GM21723 (cell line): ENCODE results near the gene UFD1.

ENCODE experiments used
- ATAC-seq: cut with Tn5 transposase; IDR thresholded peaks from one replicate; pipeline ENCODE4 v1.9.1; 2021; ENCODE audit warnings: mild to moderate bottlenecking, moderate library complexity; ENCODE audit not compliant: unreplicated experiment

UFD1 gene

DNA sequence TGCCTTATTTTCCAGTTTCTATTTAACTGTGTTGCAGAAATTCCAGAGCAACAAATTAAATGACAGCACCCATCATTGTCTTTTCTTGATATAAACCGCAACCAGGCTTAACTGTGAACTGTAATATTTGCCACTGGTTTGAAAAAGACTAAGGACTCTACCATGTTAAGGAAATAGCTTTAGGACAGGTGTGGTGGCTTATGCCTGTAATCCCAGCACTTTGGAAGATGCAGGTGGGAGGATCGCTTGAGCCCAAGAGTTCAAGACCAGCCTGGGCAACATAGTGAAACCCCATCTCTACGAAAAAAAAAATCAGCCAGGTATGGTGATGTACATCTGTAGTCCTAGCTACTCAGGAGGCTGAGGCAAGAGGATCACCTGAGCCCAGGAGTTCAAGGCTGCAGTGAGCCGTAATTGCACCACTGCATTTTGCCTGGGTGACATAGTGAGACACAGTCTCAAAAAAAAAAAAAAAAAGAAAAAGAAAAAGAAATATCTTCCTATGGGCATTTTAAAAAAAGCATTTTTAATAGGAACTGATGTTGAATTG, 76.3 kb downstream of the UFD1 start:
- ATAC-seq, result no peak

DNA sequence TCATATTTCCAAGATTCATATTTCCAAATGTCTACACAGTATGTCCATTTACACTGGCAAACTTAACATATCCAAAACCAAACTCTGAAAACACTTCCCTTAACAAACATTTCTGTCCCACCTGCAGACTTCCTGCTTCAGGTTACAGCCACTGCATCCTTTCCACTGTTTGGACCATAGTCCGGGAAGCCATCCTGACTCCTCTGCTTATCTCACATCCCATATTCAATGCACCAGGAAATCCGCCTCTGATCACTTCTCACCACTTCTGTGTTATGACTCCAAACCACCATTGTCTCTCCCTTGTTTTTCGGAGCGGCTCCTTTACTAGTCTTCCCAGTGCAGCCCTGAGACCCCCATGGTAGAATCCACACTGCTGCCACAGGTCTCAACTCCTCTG, 77.5 kb downstream of the UFD1 start:
- ATAC-seq, result no peak

DNA sequence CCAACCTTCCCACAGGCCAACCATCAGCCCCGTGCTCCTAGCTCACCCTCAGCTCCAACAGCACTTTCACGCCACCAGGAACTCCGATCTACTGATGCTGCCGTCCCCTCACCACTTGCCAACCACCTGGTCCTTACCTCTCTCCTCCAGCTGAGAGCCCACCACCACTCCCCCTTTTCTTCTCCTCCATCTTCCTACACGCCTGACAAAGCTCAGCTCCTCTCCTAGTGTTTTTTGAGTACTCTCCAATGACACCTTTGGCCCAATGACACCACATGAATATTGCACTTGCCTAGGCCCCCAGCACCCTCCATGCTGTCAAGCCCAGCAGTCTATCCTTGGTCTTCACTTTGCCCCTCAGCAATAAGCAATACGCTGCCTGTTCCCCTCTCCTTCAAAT, 78.1 kb downstream of the UFD1 start:
- ATAC-seq, result no peak
